ENCODE measurements around the gene RNF114.

RNF114 gene

GRCh38 chr20:49989234-49990065, 53.3 kb downstream of the RNF114 start:
- CTCF ChIA-PET, result interaction anchor here (0.6 to 5.6 kb wide), 5 partner anchors 9 to 179 kb away, joined by 3 to 30 read pairs (median 5); no protein-coding TSS in a partner anchor
- peaks cover 0 to 29% of the 10 kb centered on the region in 2 experiments; a peak in 1 of 3 replicates for H3K36me3 ChIP-seq (ENCODE audit: control insufficient read depth in 2 of 2, insufficient read depth in 1 of 2, low read length in 2 of 2)
- no peaks in the 10 kb centered on the region for H3K9me3 ChIP-seq (ENCODE audit: control insufficient read depth, insufficient read depth, low read depth, low read length)
- POLR2A ChIA-PET, result interaction anchor here (0.7 to 1.0 kb wide), 3 partner anchors 71 to 224 kb away, joined by 3 to 8 read pairs (median 5); no protein-coding TSS in a partner anchor
- TF ChIP-seq, protein P1, sequence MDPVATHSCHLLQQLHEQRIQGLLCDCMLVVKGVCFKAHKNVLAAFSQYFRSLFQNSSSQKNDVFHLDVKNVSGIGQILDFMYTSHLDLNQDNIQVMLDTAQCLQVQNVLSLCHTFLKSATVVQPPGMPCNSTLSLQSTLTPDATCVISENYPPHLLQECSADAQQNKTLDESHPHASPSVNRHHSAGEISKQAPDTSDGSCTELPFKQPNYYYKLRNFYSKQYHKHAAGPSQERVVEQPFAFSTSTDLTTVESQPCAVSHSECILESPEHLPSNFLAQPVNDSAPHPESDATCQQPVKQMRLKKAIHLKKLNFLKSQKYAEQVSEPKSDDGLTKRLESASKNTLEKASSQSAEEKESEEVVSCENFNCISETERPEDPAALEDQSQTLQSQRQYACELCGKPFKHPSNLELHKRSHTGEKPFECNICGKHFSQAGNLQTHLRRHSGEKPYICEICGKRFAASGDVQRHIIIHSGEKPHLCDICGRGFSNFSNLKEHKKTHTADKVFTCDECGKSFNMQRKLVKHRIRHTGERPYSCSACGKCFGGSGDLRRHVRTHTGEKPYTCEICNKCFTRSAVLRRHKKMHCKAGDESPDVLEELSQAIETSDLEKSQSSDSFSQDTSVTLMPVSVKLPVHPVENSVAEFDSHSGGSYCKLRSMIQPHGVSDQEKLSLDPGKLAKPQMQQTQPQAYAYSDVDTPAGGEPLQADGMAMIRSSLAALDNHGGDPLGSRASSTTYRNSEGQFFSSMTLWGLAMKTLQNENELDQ (tag by site-specific recombination; IDR thresholded peaks at IDR 0.05; ENCODE audit: low read depth), result no peak
- TF ChIP-seq ZBTB48 (tag by site-specific recombination; IDR thresholded peaks at IDR 0.05) (no peak), ZNF211 (tag by site-specific recombination; IDR thresholded peaks at IDR 0.05; ENCODE audit: low read depth) (no peak), ZNF585B (tag by site-specific recombination; IDR thresholded peaks at IDR 0.05) (no peak), HOXD13 (CRISPR knock-in tag; IDR thresholded peaks at IDR 0.05; ENCODE audit: borderline replicate concordance) (no peak), ZNF670 (tag by site-specific recombination; IDR thresholded peaks at IDR 0.05; ENCODE audit: low read depth) (no peak), ZNF37A (tag by site-specific recombination; IDR thresholded peaks at IDR 0.05) (no peak), ZNF701 (tag by site-specific recombination; IDR thresholded peaks at IDR 0.05) (no peak), HOXA7 (CRISPR knock-in tag; IDR thresholded peaks at IDR 0.05; ENCODE audit: borderline replicate concordance) (no peak), ZNF488 (tag by site-specific recombination; IDR thresholded peaks at IDR 0.05) (no peak)
- TF ChIP-seq, protein P2, sequence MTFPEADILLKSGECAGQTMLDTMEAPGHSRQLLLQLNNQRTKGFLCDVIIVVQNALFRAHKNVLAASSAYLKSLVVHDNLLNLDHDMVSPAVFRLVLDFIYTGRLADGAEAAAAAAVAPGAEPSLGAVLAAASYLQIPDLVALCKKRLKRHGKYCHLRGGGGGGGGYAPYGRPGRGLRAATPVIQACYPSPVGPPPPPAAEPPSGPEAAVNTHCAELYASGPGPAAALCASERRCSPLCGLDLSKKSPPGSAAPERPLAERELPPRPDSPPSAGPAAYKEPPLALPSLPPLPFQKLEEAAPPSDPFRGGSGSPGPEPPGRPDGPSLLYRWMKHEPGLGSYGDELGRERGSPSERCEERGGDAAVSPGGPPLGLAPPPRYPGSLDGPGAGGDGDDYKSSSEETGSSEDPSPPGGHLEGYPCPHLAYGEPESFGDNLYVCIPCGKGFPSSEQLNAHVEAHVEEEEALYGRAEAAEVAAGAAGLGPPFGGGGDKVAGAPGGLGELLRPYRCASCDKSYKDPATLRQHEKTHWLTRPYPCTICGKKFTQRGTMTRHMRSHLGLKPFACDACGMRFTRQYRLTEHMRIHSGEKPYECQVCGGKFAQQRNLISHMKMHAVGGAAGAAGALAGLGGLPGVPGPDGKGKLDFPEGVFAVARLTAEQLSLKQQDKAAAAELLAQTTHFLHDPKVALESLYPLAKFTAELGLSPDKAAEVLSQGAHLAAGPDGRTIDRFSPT (tag by site-specific recombination; IDR thresholded peaks at IDR 0.05), result no peak
- TF ChIP-seq, protein P3, sequence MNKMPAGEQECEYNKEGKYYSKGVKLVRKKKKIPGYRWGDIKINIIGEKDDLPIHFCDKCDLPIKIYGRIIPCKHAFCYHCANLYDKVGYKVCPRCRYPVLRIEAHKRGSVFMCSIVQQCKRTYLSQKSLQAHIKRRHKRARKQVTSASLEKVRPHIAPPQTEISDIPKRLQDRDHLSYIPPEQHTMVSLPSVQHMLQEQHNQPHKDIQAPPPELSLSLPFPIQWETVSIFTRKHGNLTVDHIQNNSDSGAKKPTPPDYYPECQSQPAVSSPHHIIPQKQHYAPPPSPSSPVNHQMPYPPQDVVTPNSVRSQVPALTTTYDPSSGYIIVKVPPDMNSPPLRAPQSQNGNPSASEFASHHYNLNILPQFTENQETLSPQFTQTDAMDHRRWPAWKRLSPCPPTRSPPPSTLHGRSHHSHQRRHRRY (tag by site-specific recombination; IDR thresholded peaks at IDR 0.05), result no peak
- no peak overlapping the region for H3K4me3 ChIP-seq (ENCODE audit: low read depth, low read length)
- H3K4me1 ChIP-seq (ENCODE audit: control insufficient read depth, insufficient read depth, low read length), result no peaks in the 10 kb centered on the region
- no peak overlapping the region for H3K27ac ChIP-seq (ENCODE audit: extremely low read depth, low read depth, low read length)

- H3K27ac ChIP-seq (ENCODE audit: extremely low read depth, low read depth, low read length), result no peak overlapping the region
- no peak for TF ChIP-seq ZNF146 (tag by site-specific recombination; IDR thresholded peaks at IDR 0.05)
- TF ChIP-seq ZSCAN16 (tag by site-specific recombination; IDR thresholded peaks at IDR 0.05), result no peak
- peak; percentile 59 for TF ChIP-seq EGR2 (tag by site-specific recombination; IDR thresholded peaks at IDR 0.05; ENCODE audit: low read depth)
- TF ChIP-seq ZFHX2 (tag by site-specific recombination; conservative IDR thresholded peaks at IDR 0.05), result peak; percentile 41
- TF ChIP-seq ZNF501 (tag by site-specific recombination; IDR thresholded peaks at IDR 0.05), result no peak
- TF ChIP-seq ZNF600 (tag by site-specific recombination; IDR thresholded peaks at IDR 0.05), result peak; percentile 63; the same call in 1 of the 2 replicates
- H3K36me3 ChIP-seq (ENCODE audit: control insufficient read depth in 2 of 2, insufficient read depth in 1 of 2, low read length in 2 of 2), result peaks cover 0 to 21% of the 10 kb centered on the region in 2 experiments; a peak in 1 of 3 replicates
- ChIA-PET CTCF (interaction anchor here (1.0 to 5.6 kb wide), 3 partner anchors 11 to 178 kb away, joined by 4 to 30 read pairs (median 15); no protein-coding TSS in a partner anchor), POLR2A (interaction anchor here (0.7 kb wide), 1 partner anchor 223 kb away, joined by 5 read pairs; no protein-coding TSS in a partner anchor)
- H3K4me3 ChIP-seq (ENCODE audit: low read depth, low read length), result no peak overlapping the region
- no peaks in the 10 kb centered on the region for H3K4me1 ChIP-seq (ENCODE audit: control insufficient read depth, insufficient read depth, low read length)
- no peaks in the 10 kb centered on the region for H3K9me3 ChIP-seq (ENCODE audit: control insufficient read depth, insufficient read depth, low read depth, low read length)
Measured at GRCh38 chr20:49990271-49990720, 54.1 kb downstream of the RNF114 start.
